HCT116 (cell line): ENCODE measurements around the gene NID2. TPM values are rescaled to one million over a fixed set of nuclear protein-coding genes. Genes with fewer than 3 reads are reported as not detected.

Experiments used
- ATAC-seq: fragments of 200-7000 bp; cut with Tn5 transposase; 2 replicates; pipeline ENCODE4 v1.9.1; 2020; ENCODE audit warnings: mild to moderate bottlenecking, moderate library complexity
- BruUV-seq: library from RNA; stranded (reverse); fragments of 400-500 nt; replicated peaks from 2 replicates; lab custom pipeline; 2021; lab: Mats Ljungman, UMichigan
- CTCF ChIA-PET: fragments of 300-600 bp; sonication (Branson Sonifier 250); formaldehyde crosslinking; loops from one replicate; lab custom pipeline; 2021; ENCODE audit warnings: antibody characterized with exemption; lab: Charles Lee
- POLR2A ChIA-PET: fragments of 300-600, 350-600 bp; sonication (Branson Sonifier 250); formaldehyde crosslinking; loops from one replicate; lab custom pipeline; 2021; ENCODE audit warnings: antibody characterized with exemption; lab: Charles Lee
- RAD21 ChIA-PET, 2 experiments: fragments of 300-600 bp; sonication (Branson Sonifier 250); formaldehyde crosslinking; loops; one replicate each; lab custom pipeline; 2023; ENCODE audit warnings: low total read pairs in 2 of 2; ENCODE audit not compliant: uncharacterized antibody in 2 of 2, unreplicated experiment in 2 of 2, low non-redundant PET in 1 of 2; lab: Charles Lee
- DNase-seq: peaks from one replicate; pipeline ENCODE4 v3.0.0-alpha.2; 2010; ENCODE audit warnings: low read depth, low spot score
- H2AFZ ChIP-seq: fragments of 200-600 bp; shearing (Covaris generic), sonication (generic); 2 replicates; pipeline ENCODE4 v1.6.1; 2017; ENCODE audit warnings: low read depth, mixed run types, mixed read lengths, antibody characterized with exemption, low read length; ENCODE audit not compliant: poor library complexity, severe bottlenecking
- H3K27ac ChIP-seq: 2 replicates; pipeline ENCODE4 v1.5.1; 2012; ENCODE audit warnings: low read depth, low read length
- H3K27me3 ChIP-seq: fragments of 200-600 bp; sonication (generic); 2 replicates; pipeline ENCODE4 v1.6.1; 2016; ENCODE audit warnings: mixed run types, low read length, mixed read lengths; ENCODE audit not compliant: insufficient read depth
- H3K36me3 ChIP-seq, 2 experiments: fragments of 200-500 bp in 1 of 2; fragments of 200-600 bp in 1 of 2; sonication (Bioruptor generic) in 1 of 2; sonication (generic) in 1 of 2; 2 replicates each; pipeline versions ENCODE4 v1.5.1 to v1.6.1; 2014 to 2016; ENCODE audit warnings: low read length in 2 of 2, inconsistent platforms in 1 of 2, mixed read lengths in 1 of 2, mixed run types in 1 of 2; ENCODE audit not compliant: insufficient read depth in 2 of 2, control insufficient read depth in 1 of 2
- H3K4me1 ChIP-seq, 2 experiments: fragments of 200-600 bp in 1 of 2; sonication (generic) in 1 of 2; 2 replicates each; pipeline versions ENCODE4 v1.5.1 to v1.6.1; 2012 to 2017; ENCODE audit warnings: low read length in 2 of 2, inconsistent platforms in 1 of 2, mild to moderate bottlenecking in 1 of 2, mixed read lengths in 1 of 2, mixed run types in 1 of 2, moderate library complexity in 1 of 2; ENCODE audit not compliant: insufficient read depth in 2 of 2, control insufficient read depth in 1 of 2
- H3K4me2 ChIP-seq: fragments of 200-600 bp; sonication (generic); 2 replicates; pipeline ENCODE4 v1.6.1; 2017; ENCODE audit warnings: mixed run types, low read length, mixed read lengths
- H3K4me3 ChIP-seq, 2 experiments: fragments of 200-600 bp in 1 of 2; sonication (generic) in 1 of 2; replicated peaks in 1 of 2; 2 replicates each; pipeline ENCODE4 v1.5.1; 2011 to 2016; ENCODE audit warnings: low read length in 2 of 2, control low read depth in 1 of 2, low read depth in 1 of 2, mild to moderate bottlenecking in 1 of 2, mixed read lengths in 1 of 2, mixed run types in 1 of 2
- H3K79me2 ChIP-seq: fragments of 200-600 bp; sonication (generic); 2 replicates; pipeline ENCODE4 v1.6.1; 2017; ENCODE audit warnings: mild to moderate bottlenecking, mixed run types, low read length, moderate library complexity, mixed read lengths; ENCODE audit not compliant: insufficient read depth
- H3K9ac ChIP-seq: fragments of 200-600 bp; sonication (generic); 2 replicates; pipeline ENCODE4 v1.6.1; 2016; ENCODE audit warnings: low read length, mixed read lengths
- H3K9me2 ChIP-seq: fragments of 200-600 bp; sonication (generic), shearing (Covaris generic); 2 replicates; pipeline ENCODE4 v1.6.1; 2017; ENCODE audit warnings: mixed run types, mild to moderate bottlenecking, moderate library complexity; ENCODE audit not compliant: insufficient read depth
- H3K9me3 ChIP-seq, 2 experiments: fragments of 200-500 bp in 1 of 2; fragments of 200-600 bp in 1 of 2; sonication (Bioruptor generic) in 1 of 2; sonication (generic) in 1 of 2; 2 replicates each; pipeline ENCODE4 v1.6.1; 2014 to 2017; ENCODE audit warnings: low read length in 2 of 2, mixed read lengths in 2 of 2, inconsistent platforms in 1 of 2, low read depth in 1 of 2, mild to moderate bottlenecking in 1 of 2, mixed run types in 1 of 2, moderate library complexity in 1 of 2; ENCODE audit not compliant: control insufficient read depth in 1 of 2, insufficient read depth in 1 of 2
- H4K20me1 ChIP-seq: fragments of 200-600 bp; sonication (generic), shearing (Covaris generic); 2 replicates; pipeline ENCODE4 v1.6.1; 2017; ENCODE audit warnings: mixed run types, mild to moderate bottlenecking, moderate library complexity; ENCODE audit not compliant: insufficient read depth
- CBX3 ChIP-seq: IDR thresholded peaks from 2 replicates; pipeline ENCODE4 v1.6.1; 2012; ENCODE audit warnings: low read depth
- CTCF ChIP-seq, 3 experiments: fragments of 200-600 bp in 1 of 3; sonication (generic) in 1 of 3; IDR thresholded peaks in 2 of 3; conservative IDR thresholded peaks in 1 of 3; 2 replicates each; pipeline ENCODE4 v1.5.1; 2012 to 2017; ENCODE audit warnings: low read depth in 2 of 3, low read length in 2 of 3, antibody characterized with exemption in 1 of 3, borderline replicate concordance in 1 of 3, control low read depth in 1 of 3, mild to moderate bottlenecking in 1 of 3, mixed read lengths in 1 of 3, mixed run types in 1 of 3, moderate library complexity in 1 of 3; ENCODE audit not compliant: insufficient read depth in 1 of 3
- EGR1 ChIP-seq: IDR thresholded peaks from 2 replicates; pipeline ENCODE4 v1.6.1; 2012; ENCODE audit warnings: low read depth
- ELF1 ChIP-seq: IDR thresholded peaks from 2 replicates; pipeline ENCODE4 v1.6.1; 2012; ENCODE audit warnings: low read depth, borderline replicate concordance
- EZH2phosphoT487 ChIP-seq: fragments of 200-600 bp; IDR thresholded peaks from 2 replicates; pipeline ENCODE4 v1.6.1; 2018; ENCODE audit warnings: antibody characterized with exemption, borderline replicate concordance
- FOSL1 ChIP-seq: IDR thresholded peaks from 2 replicates; pipeline ENCODE4 v1.6.1; 2012; ENCODE audit warnings: low read depth
- JUND ChIP-seq: IDR thresholded peaks from 2 replicates; pipeline ENCODE4 v1.6.1; 2012
- MAX ChIP-seq: IDR thresholded peaks from 2 replicates; pipeline ENCODE4 v1.6.1; 2012
- POLR2A ChIP-seq: IDR thresholded peaks from 2 replicates; pipeline ENCODE4 v1.7.0; 2011; ENCODE audit warnings: borderline replicate concordance; ENCODE audit not compliant: insufficient read depth, insufficient read length; ENCODE audit errors: extremely low read depth
- POLR2AphosphoS5 ChIP-seq: IDR thresholded peaks from 2 replicates; pipeline ENCODE4 v1.6.1; 2011; ENCODE audit warnings: mild to moderate bottlenecking, low read depth, low read length, moderate library complexity
- REST ChIP-seq: IDR thresholded peaks from 2 replicates; pipeline ENCODE4 v1.6.1; 2012; ENCODE audit warnings: low read depth
- SP1 ChIP-seq: IDR thresholded peaks from 2 replicates; pipeline ENCODE4 v1.6.1; 2012; ENCODE audit warnings: low read depth
- TCF7L2 ChIP-seq: IDR thresholded peaks from 2 replicates; pipeline ENCODE4 v1.7.0; 2011; ENCODE audit warnings: borderline replicate concordance, inconsistent platforms; ENCODE audit not compliant: insufficient read depth, insufficient read length; ENCODE audit errors: extremely low read depth
- ZFX ChIP-seq: fragments of 450-650 bp; IDR thresholded peaks from 2 replicates; pipeline ENCODE4 v1.6.1; 2017
- intact Hi-C: fragments of 100-400 bp; cut with micrococcal nuclease; formaldehyde crosslinking; loops from 2 replicates; pipeline ENCODE4 v1.10.0; 2022
- total RNA-seq: library from RNA; stranded (reverse); gene quantifications from one replicate; pipeline ENCODE4 v1.2.1, GENCODE V29; 2021; ENCODE audit not compliant: unreplicated experiment

The NID2 gene
- total RNA-seq, 1 experiment from 2014 or later, result 0.84 TPM

- Histone ChIP-seq H3K79me2 (no peaks in the 10 kb centered on the region; the same call in 1 of the 2 replicates), H3K27ac (no peak overlapping the region), H3K4me1 (no peaks in the 10 kb centered on the region), H3K9ac (no peak overlapping the region), H4K20me1 (no peaks in the 10 kb centered on the region), H3K9me3 (no peaks in the 10 kb centered on the region), H3K27me3 (no peaks in the 10 kb centered on the region), H3K4me3 (no peak overlapping the region), H2AFZ (no peak overlapping the region), H3K9me2 (no peaks in the 10 kb centered on the region), H3K4me2 (no peak overlapping the region), H3K36me3 (peaks cover 42 to 63% of the 10 kb centered on the region in 2 experiments)
- RAD21 ChIA-PET, result no interaction called here
- intact Hi-C loops, result no loop called here
- TF ChIP-seq POLR2A, result no peak
- no TSS peak for BruUV-seq
- POLR2A ChIA-PET, result no interaction called here
- DNase-seq, result no peak
- no peak for ATAC-seq
- CTCF ChIA-PET, result no interaction called here
These were observed 61.2 kb downstream of the NID2 start for GRCh38 chr14:52007637-52008036.

- POLR2A ChIA-PET, result no interaction called here
- Histone ChIP-seq H3K9ac (no peak overlapping the region), H3K27me3 (no peaks in the 10 kb centered on the region), H3K36me3 (peaks cover 44 to 67% of the 10 kb centered on the region in 2 experiments), H3K4me1 (no peaks in the 10 kb centered on the region), H3K4me2 (no peak overlapping the region), H2AFZ (no peak overlapping the region), H3K4me3 (no peak overlapping the region), H3K9me2 (no peaks in the 10 kb centered on the region), H4K20me1 (no peaks in the 10 kb centered on the region), H3K27ac (no peak overlapping the region), H3K9me3 (no peaks in the 10 kb centered on the region), H3K79me2 (no peaks in the 10 kb centered on the region; the same call in 1 of the 2 replicates)
- BruUV-seq, result no TSS peak
- ATAC-seq (no peak), DNase-seq (no peak)
- intact Hi-C loops, result no loop called here
- CTCF ChIA-PET, result no interaction called here
- RAD21 ChIA-PET, result no interaction called here
- TF ChIP-seq SP1 (no peak), EGR1 (no peak), REST (no peak), FOSL1 (no peak), EZH2phosphoT487 (no peak), ZFX (no peak), TCF7L2 (no peak), JUND (no peak), CBX3 (no peak), CTCF (IDR thresholded peaks at IDR 0.05 in 2 of 3, conservative IDR thresholded peaks at IDR 0.05 in 1 of 3; ENCODE audit: borderline replicate concordance in 1 of 3, insufficient read depth in 1 of 3, low read depth in 2 of 3, low read length in 2 of 3) (no peak), MAX (no peak), POLR2AphosphoS5 (no peak), ELF1 (no peak)
These were observed 61.6 kb downstream of the NID2 start for GRCh38 chr14:52007211-52007610.
